ENCODE data around the gene GRHL1. TPM values are rescaled to one million over a fixed set of nuclear protein-coding genes. Genes with fewer than 3 reads are reported as not detected.
A peak's percentile ranks its signal among the peaks of the same experiment; 100 is the strongest.

GRHL1 gene
- total and polyA plus RNA-seq, 9 of the 15 experiments (the other 6 are each of a cell fraction or from before 2014, with no cell fraction given): 1.7 to 6.1 (median 4.7) TPM

- peak; percentile 67; the same call in 1 of the 2 replicates for TF ChIP-seq THAP12 (CRISPR knock-in tag; IDR thresholded peaks at IDR 0.05)
- no peak for TF ChIP-seq MEF2D (tag; conservative IDR thresholded peaks at IDR 0.05; ENCODE audit: low read depth)
- TF ChIP-seq ZNF224 (CRISPR knock-in tag; IDR thresholded peaks at IDR 0.05): no peak
- no peak for TF ChIP-seq TEAD2 (tag; IDR thresholded peaks at IDR 0.05)
- peak; percentile 87; the same call in 1 of the 2 replicates for TF ChIP-seq FOXP4 (CRISPR knock-in tag; IDR thresholded peaks at IDR 0.05; ENCODE audit: borderline replicate concordance)
- peak; percentile 17; the same call in 1 of the 2 replicates for TF ChIP-seq EGR1 (conservative IDR thresholded peaks at IDR 0.05)
- TF ChIP-seq DDX20 (tag; IDR thresholded peaks at IDR 0.05; ENCODE audit: low read depth): no peak
- no peak for TF ChIP-seq BACH1 (tag; IDR thresholded peaks at IDR 0.05)
- peak; percentile 98 for TF ChIP-seq CCNT2 (IDR thresholded peaks at IDR 0.05; ENCODE audit: borderline replicate concordance, extremely low read depth, insufficient read length, low read depth, low read length)
- peak; percentile 90 for TF ChIP-seq MAX (CRISPR knock-in tag; IDR thresholded peaks at IDR 0.05)
- peak; percentile 78 for TF ChIP-seq ZNF263 (CRISPR knock-in tag; IDR thresholded peaks at IDR 0.05; ENCODE audit: borderline replicate concordance)
- TF ChIP-seq TEAD1 (CRISPR knock-in tag; IDR thresholded peaks at IDR 0.05): peak in 1 of 2 experiments; percentile 86; a peak in 1 of 4 replicates
- peak; percentile 55 for TF ChIP-seq MXD1 (CRISPR knock-in tag; IDR thresholded peaks at IDR 0.05; ENCODE audit: borderline replicate concordance, poor library complexity, severe bottlenecking)
Measured at GRCh38 chr2:10043256-10043905, 91.9 kb downstream of the GRHL1 start, which contains the start of gene KLF11 (continued).

Data from K562 (cell line).